GM12801 (cell line): ENCODE measurements around the gene TMEFF2.

Experiments
- CTCF ChIP-seq: IDR thresholded peaks from one replicate; pipeline ENCODE4 v1.5.1; 2011; ENCODE audit warnings: control low read depth; ENCODE audit not compliant: insufficient read length; ENCODE audit errors: extremely low read depth

TMEFF2 gene

GRCh38 chr2:191935247-191935646 is 259.5 kb downstream of the TMEFF2 start:
- TF ChIP-seq CTCF: no peak

- no peak for TF ChIP-seq CTCF
These were observed 261.2 kb downstream of the TMEFF2 start for GRCh38 chr2:191933307-191934105.

- no peak for TF ChIP-seq CTCF
These were observed 262.4 kb downstream of the TMEFF2 start for GRCh38 chr2:191932286-191932685.

- TF ChIP-seq CTCF: no peak
These were observed 263.4 kb downstream of the TMEFF2 start for GRCh38 chr2:191931329-191931728.

- TF ChIP-seq CTCF: no peak
These were observed 264.5 kb downstream of the TMEFF2 start for GRCh38 chr2:191930205-191930604.

- no peak for TF ChIP-seq CTCF
These were observed 265.4 kb downstream of the TMEFF2 start for GRCh38 chr2:191929288-191929687.

GRCh38 chr2:191927991-191928390 is 266.7 kb downstream of the TMEFF2 start:
- no peak for TF ChIP-seq CTCF
